Caco-2 (cell line): ENCODE data around the gene EDARADD. TPM values are rescaled to one million over a fixed set of nuclear protein-coding genes. Genes with fewer than 3 reads are reported as not detected.
"Not testable (repeated sequence)": the region's sequence is repeated elsewhere in the genome, so short reads cannot be mapped to it uniquely, and the experiment has no call there.

ENCODE experiments used
- BruUV-seq: library from RNA; stranded (reverse); fragments of 400-500 nt; replicated peaks from 2 replicates; lab custom pipeline; 2021; lab: Mats Ljungman, UMichigan
- CTCF ChIA-PET: fragments of 300-600 bp; sonication (Branson Sonifier 250); formaldehyde crosslinking; loops from one replicate; lab custom pipeline; 2022; ENCODE audit warnings: antibody characterized with exemption; lab: Charles Lee
- POLR2A ChIA-PET: fragments of 300-600 bp; sonication (Branson Sonifier 250); formaldehyde crosslinking; loops from one replicate; lab custom pipeline; 2022; ENCODE audit warnings: antibody characterized with exemption; lab: Charles Lee
- DNase-seq, 2 experiments: peaks; one replicate each; pipeline versions ENCODE4 v3.0.0 to v3.0.0-alpha.2; 2020 to 2022
- H3K27me3 ChIP-seq: replicated peaks from 2 replicates; pipeline ENCODE4 v1.6.0; 2011; ENCODE audit warnings: low read length; ENCODE audit not compliant: control insufficient read depth, insufficient read depth
- H3K36me3 ChIP-seq: 2 replicates; pipeline ENCODE4 v1.5.1; 2011; ENCODE audit warnings: low read length; ENCODE audit not compliant: control insufficient read depth, insufficient read depth
- H3K4me1 ChIP-seq: fragments of 250-450 bp; sonication (Bioruptor Pico); 2 replicates; pipeline ENCODE4 v1.5.1; 2020; ENCODE audit warnings: mild to moderate bottlenecking
- H3K4me3 ChIP-seq: 2 replicates; pipeline ENCODE4 v1.5.1; 2011; ENCODE audit warnings: low read depth, mild to moderate bottlenecking, control low read depth, low read length
- H3K9me3 ChIP-seq: fragments of 250-450 bp; sonication (Bioruptor Pico); 2 replicates; pipeline ENCODE4 v1.5.1; 2020; ENCODE audit warnings: mild to moderate bottlenecking, moderate library complexity
- H3K27ac Mint-ChIP-seq: one replicate; pipeline ENCODE4 v1.8.0; 2022; ENCODE audit warnings: mixed read lengths; ENCODE audit not compliant: unreplicated experiment
- H3K27me3 Mint-ChIP-seq: one replicate; pipeline ENCODE4 v1.8.0; 2022; ENCODE audit warnings: mixed read lengths; ENCODE audit not compliant: insufficient read depth, unreplicated experiment
- H3K36me3 Mint-ChIP-seq: one replicate; pipeline ENCODE4 v1.8.0; 2022; ENCODE audit warnings: mild to moderate bottlenecking, mixed read lengths; ENCODE audit not compliant: insufficient read depth, unreplicated experiment
- H3K4me1 Mint-ChIP-seq: one replicate; pipeline ENCODE4 v1.8.0; 2022; ENCODE audit warnings: low read depth, mixed read lengths; ENCODE audit not compliant: unreplicated experiment
- H3K4me3 Mint-ChIP-seq: one replicate; pipeline ENCODE4 v1.8.0; 2022; ENCODE audit warnings: mild to moderate bottlenecking, moderate library complexity, mixed read lengths; ENCODE audit not compliant: unreplicated experiment
- H3K9me3 Mint-ChIP-seq: one replicate; pipeline ENCODE4 v1.8.0; 2022; ENCODE audit warnings: mixed read lengths; ENCODE audit not compliant: unreplicated experiment
- CTCF ChIP-seq, 2 experiments: fragments of 200-600 bp in 1 of 2; IDR thresholded peaks; 1 replicate in 1 of 2; 2 replicates in 1 of 2; pipeline versions ENCODE4 v1.5.1 to v1.8.0; 2011 to 2022; ENCODE audit warnings: antibody characterized with exemption in 1 of 2, control low read depth in 1 of 2, inconsistent platforms in 1 of 2, low read depth in 1 of 2, low read length in 1 of 2, mild to moderate bottlenecking in 1 of 2, moderate library complexity in 1 of 2; ENCODE audit not compliant: insufficient read depth in 1 of 2, severe bottlenecking in 1 of 2, unreplicated experiment in 1 of 2
- intact Hi-C: fragments of 100-400 bp; cut with micrococcal nuclease; formaldehyde crosslinking; loops from one replicate; pipeline ENCODE4 v1.10.0; 2022; ENCODE audit not compliant: unreplicated experiment
- total RNA-seq: library from RNA; stranded (reverse); gene quantifications from 2 replicates; pipeline ENCODE4 v1.2.3, GENCODE V29; 2022

Gene EDARADD
- total RNA-seq, 1 experiment from 2014 or later, result 14.4 TPM

DNA sequence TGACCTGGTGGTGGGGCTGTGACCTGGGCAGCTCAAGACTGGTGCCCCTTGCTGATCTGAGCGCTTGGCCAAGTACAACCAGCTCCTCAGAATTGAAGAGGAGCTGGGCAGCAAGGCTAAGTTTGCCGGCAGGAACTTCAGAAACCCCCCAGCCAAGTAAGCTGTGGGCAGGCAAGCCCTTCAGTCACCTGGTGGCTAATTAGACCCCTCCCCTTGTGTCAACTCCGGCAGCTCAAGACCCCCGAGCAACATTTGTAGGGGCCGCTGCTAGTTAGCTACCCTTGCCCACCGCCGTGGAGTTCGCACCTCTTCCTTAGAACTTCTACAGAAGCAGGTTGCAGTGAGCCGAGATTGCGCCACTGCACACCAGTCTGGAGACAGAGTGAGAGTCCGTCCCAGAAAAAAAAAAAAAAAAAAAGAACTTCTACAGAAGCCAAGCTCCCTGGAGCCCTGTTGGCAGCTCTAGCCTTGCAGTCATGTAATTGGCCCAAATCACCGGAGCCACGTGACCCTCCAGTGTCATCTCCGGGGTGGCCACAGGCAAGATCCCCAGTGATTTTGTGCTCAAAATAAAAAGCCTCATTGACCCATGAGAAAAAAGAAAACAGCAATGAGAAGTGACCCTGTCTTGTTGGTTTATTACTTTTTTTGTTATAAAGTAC lies 90.4 kb downstream of the EDARADD start:
- 0 out of 2 replicates have a peak, but pooled peaks cover 8% of the 10 kb centered on the region for H3K4me1 ChIP-seq
- 0 out of 2 replicates have a peak, but pooled peaks cover 3% of the 10 kb centered on the region for H3K9me3 ChIP-seq
- no peaks in the 10 kb centered on the region for H3K36me3 ChIP-seq
- no peaks in the 10 kb centered on the region for H3K27me3 ChIP-seq
- Mint-ChIP-seq H3K4me1 (peaks cover 1% of the 10 kb centered on the region), H3K4me3 (no peak overlapping the region), H3K9me3 (no peaks in the 10 kb centered on the region), H3K27me3 (no peaks in the 10 kb centered on the region), H3K27ac (no peak overlapping the region), H3K36me3 (peaks cover 14% of the 10 kb centered on the region)
- intact Hi-C loops, result no loop called here
- TF ChIP-seq CTCF (IDR thresholded peaks at IDR 0.05; ENCODE audit: insufficient read depth in 1 of 2, low read depth in 1 of 2, low read length in 1 of 2, severe bottlenecking in 1 of 2, unreplicated experiment in 1 of 2), result no peak
- ChIA-PET POLR2A (interaction anchor here (0.6 kb wide), 1 partner anchor 12 kb away, joined by 8 read pairs; no protein-coding TSS in a partner anchor), CTCF (interaction anchor here (0.6 to 0.7 kb wide), 2 partner anchors 267 to 1297 kb away, joined by 8 to 13 read pairs; no protein-coding TSS in a partner anchor)
- DNase-seq, result no peak
- H3K4me3 ChIP-seq, result no peak overlapping the region
- BruUV-seq, result no TSS peak

GRCh38 chr1:236486356-236487002 lies 92.4 kb downstream of the EDARADD start:
- H3K27ac Mint-ChIP-seq, result no peak overlapping the region
- Histone ChIP-seq H3K27me3 (no peaks in the 10 kb centered on the region), H3K4me3 (no peak overlapping the region), H3K9me3 (no peaks in the 10 kb centered on the region), H3K4me1 (peaks cover 19% of the 10 kb centered on the region), H3K36me3 (no peaks in the 10 kb centered on the region)
- no peak for DNase-seq
- no peak overlapping the region for H3K4me3 Mint-ChIP-seq
- no peaks in the 10 kb centered on the region for H3K9me3 Mint-ChIP-seq
- H3K4me1 Mint-ChIP-seq, result peaks cover 19% of the 10 kb centered on the region
- no TSS peak for BruUV-seq
- peaks cover 15% of the 10 kb centered on the region for H3K36me3 Mint-ChIP-seq
- intact Hi-C loops, result no loop called here
- ChIA-PET POLR2A (no interaction called here), CTCF (no interaction called here)
- H3K27me3 Mint-ChIP-seq, result no peaks in the 10 kb centered on the region
- TF ChIP-seq CTCF (IDR thresholded peaks at IDR 0.05; ENCODE audit: insufficient read depth in 1 of 2, low read depth in 1 of 2, low read length in 1 of 2, severe bottlenecking in 1 of 2, unreplicated experiment in 1 of 2), result no peak

- POLR2A ChIA-PET, BruUV-seq: not testable (repeated sequence)
- peaks cover 43% of the 10 kb centered on the region for H3K4me1 Mint-ChIP-seq
Observed at GRCh38 chr1:236489161-236489560, 95.1 kb downstream of the EDARADD start.

More at GRCh38 chr1:236489161-236489560, 95.1 kb downstream of the EDARADD start:
- H3K27me3 ChIP-seq, H3K4me3 Mint-ChIP-seq, DNase-seq, H3K36me3 ChIP-seq, intact Hi-C loops, H3K27me3 Mint-ChIP-seq, CTCF ChIA-PET, H3K9me3 Mint-ChIP-seq, H3K9me3 ChIP-seq, H3K36me3 Mint-ChIP-seq, H3K4me3 ChIP-seq: not testable (repeated sequence)
- H3K4me1 ChIP-seq, result peaks cover 46% of the 10 kb centered on the region
- H3K27ac Mint-ChIP-seq, result peak overlapping the region; percentile 34
